HG03135 (cell line): ENCODE results near the gene DMPK.
A peak's percentile ranks its signal among the peaks of the same experiment; 100 is the strongest.
"Not testable (repeated sequence)": the region's sequence is repeated elsewhere in the genome, so short reads cannot be mapped to it uniquely, and the experiment has no call there.

Experiments
- ATAC-seq: cut with Tn5 transposase; IDR thresholded peaks from one replicate; pipeline ENCODE4 v1.9.1; 2021; ENCODE audit warnings: mild to moderate bottlenecking, moderate library complexity; ENCODE audit not compliant: unreplicated experiment

Gene DMPK

DNA sequence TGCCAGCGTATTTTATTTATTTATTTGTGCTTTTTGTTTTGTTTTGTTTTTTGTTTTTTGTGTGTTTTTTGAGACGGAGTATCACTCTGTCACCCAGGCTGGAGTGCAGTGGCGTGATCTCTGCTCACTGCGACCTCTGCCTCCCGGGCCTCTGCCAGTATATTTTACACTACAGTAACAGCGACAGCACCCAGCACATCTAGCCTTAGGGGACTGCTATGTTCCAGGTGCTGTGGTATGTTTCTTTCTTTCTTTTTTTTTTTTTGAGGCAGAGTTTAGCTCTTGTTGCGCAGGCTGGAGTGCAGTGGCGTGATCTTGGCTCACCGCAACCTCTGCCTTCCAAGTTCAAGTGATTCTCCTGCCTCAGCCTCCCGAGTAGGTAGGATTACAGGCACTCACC, 30.8 kb downstream of the DMPK start:
- not testable (repeated sequence) for ATAC-seq

DNA sequence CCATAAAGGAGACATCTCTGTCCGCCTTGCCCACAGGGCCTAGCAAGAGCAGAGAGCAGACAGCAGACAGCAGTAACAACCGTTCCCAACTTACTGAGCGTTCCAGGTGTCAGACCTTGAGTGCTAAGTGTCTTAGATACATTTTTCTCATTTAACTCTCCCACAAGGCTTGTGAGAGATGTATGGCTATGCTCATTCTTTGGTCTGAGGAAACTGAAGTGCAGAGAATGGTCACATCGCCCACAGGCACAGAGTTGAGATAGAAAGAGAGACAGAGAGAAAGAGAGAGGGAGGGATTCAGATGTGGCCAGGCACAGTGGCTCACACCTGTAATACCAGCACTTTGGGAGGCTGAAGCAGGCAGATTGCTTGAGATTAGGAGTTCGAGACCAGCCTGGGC, 34.8 kb downstream of the DMPK start:
- ATAC-seq: no peak

DNA sequence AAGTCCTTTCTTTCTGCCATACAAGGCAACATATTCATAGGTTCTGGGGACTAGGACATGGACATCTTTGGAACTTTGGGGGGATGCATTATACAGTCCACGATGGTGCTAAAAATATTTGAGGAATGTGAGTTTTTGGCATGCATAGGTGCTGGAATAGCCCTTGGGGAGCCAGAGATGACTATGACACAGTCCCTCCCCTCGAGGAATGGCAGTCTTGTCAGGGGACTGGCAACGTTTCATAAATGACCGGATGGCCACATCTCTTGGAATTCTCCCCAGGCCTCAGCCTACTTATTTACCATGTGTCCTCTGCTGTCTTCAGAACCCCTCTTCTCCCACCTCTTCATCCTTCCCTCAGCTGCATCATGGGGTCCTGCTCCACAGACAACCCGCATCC, 35.4 kb downstream of the DMPK start:
- no peak for ATAC-seq

DNA sequence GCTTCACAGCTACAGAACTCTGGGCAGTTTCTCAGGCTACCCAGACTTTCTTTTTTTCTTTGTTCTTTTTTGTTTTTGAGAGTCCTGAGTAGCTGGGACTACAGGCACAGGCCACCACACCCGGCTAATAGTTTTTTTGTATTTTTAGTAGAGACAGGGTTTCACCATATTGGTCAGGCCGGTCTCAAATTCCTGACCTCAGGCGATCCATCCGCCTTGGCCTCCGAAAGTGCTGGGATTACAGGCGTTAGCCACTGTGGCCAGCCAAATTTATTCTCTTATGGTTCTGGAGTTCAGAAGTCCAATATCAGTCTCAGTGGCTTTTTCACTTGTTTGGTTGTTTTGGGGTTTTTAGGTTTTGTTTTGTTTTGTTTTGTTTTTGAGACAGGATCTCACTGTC, 36.7 kb downstream of the DMPK start:
- no peak for ATAC-seq

DNA sequence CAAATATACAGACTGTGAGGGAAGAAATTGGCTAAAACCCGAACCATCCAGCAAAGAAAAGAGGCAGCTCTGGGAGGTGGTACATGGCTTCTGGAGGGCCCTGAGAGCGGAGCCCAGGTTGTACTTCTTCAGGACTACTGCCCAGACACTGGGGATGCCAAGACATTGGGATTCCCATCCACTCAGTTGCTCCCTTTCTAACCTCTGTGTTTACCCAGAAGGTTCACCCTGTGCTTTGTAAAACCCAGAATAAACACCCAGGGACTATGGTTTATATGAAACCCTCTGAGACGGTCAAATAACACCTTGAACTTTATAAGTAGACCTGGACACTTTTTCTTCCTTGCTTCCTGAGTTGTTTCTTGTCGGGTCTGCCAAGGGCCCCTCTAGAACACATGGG, 39.3 kb downstream of the DMPK start:
- ATAC-seq: no peak

DNA sequence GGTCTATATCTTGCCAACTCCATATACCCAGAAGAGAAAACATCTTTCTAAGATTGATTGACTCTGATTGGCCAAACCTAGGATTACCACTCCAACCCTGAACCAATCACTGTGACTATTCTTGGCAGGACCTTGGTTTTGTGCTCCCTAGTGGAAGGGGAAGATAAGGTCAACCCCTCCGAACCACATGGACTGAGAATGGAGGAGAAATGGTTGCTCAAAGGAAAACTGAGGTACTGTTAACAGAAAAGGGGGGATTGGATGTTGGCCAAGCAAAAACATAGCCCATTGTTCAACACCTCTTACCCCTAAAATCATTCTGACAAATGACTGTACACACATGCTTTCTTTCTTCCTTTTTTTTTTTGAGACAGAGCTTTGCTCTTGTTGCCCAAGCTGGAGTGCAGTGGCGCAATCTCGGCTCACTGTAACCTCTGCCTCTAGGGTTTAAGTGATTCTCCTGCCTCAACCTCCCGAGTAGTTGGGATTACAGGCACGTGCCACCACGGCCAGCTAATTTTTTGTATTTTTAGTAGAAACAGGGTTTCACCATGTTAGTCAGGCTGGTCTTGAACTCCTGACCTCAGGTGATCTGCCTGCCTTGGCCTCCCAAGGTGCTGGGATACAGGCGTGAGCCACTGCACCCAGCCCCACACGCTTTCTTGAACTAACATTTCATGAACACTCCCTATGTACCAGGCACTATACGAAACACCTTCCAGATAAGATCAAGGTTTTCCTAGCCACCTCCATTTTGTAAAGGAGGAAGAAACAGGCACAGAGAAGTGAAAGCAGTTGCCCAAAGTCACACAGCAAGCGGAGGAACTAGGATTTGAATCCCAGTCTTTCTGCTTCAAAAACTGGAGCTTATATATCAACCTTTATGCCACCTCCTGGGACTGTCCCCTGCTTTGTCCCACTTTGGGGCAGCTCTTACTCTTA, 42.5 kb downstream of the DMPK start:
- ATAC-seq: no peak

DNA sequence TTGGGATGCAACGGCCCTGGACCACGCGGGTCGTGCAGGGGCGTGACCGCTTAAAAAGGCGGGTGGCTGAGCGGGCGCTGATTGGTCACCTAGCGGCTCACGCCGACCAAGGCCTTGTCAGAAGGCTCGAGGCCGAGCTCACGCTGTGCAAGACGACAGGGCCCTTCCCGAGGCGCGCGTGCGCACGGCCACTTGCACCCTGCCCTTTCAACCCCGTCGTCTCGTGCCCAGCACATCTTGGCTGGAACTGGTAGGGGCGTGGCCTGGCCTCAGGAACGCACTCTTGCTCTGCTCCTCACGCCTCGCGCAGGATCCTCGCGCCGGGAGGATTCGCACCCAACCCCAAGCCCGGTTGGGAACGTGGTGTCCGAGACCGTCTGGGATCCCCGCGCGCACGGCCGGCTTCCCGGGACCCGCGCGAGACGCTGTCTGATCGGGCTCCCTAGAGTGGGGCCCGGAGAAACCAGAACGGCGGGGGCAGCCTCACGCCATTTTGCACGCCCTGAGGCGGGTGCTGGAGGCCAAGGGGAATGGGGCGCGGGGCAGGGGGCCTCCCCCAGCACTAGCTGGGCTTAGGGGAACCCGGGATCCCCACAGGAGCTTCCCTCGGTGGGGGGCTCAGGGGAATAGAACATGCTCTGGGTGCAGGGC, 49.0 kb downstream of the DMPK start, which contains the start of gene MEIOSIN:
TSS of gene MEIOSIN (plus strand) at position 280 of the 651 bp plus-strand sequence. CDS start 1,938 bp downstream, outside the sequence.
- ATAC-seq: no peak

DNA sequence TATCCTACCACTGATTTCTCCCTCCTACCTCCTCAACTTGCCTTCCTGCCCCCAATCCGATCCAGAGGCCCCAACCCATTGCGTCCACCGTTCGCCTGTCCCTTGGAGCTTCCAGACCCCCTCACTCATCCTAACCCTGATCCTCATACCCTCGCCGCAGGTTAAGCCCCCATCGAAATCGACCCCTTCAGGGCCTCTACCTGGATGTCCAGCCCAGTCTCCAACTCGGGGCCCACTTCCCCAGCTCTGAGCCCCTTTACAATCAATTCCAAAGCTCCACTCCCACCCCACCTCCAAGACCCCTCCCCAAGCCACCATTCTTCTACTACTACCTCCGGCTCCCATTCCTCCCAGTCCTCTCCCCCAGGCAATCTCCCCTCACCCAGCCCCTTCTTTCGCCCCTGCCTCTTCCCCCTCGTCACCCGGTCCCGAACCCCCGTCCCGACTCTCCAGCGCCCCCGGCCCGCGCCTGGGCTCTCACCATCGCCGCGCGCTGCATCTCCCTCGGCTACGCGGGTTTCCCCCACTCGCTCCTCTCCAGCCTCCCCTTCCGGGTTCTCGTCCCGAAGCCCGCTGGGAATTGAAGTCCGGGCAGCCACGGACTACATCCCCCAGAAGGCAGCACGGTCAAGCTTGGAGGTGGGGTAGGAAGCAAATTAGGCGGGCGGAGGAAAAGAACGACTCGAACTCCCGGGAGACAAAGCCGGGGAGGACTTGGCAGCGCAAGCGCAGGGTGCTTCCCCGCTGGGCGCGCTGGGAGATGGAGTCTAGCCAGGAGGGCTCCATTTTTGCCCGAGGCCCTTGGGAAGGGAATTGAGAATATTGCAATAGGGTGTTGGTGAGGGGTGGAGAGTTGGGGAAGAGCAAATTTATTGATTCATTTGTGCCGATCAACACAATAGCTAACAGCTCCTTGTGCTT, 51.7 kb downstream of the DMPK start, which contains the start of gene FBXO46:
TSS of gene FBXO46 (minus strand) at position 529 of the 921 bp plus-strand sequence. CDS start 17,401 bp downstream, outside the sequence.
- ATAC-seq: peak; percentile 93

DNA sequence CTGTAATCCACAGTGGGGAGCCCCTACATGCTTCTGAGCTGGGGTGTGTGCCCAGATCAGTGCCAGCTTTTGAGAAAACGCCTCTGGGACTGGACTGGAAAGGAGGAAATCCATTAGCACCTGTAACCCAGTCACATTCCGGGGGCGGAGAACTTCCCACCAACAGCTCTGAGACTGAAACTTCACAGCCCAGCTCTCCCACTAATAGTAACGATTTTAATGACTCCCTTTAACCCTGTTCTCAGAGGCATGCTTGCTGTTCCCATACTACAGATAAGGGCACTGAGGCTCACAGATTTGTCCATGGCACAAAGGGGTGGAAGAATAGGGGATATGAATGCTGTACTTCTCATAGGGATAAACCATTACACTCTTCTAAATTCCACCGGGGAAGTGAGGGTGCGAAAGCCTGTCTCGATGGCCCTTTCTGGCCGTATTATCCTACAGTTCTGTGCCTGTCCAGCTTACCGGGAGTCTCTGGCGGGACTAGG, 52.4 kb downstream of the DMPK start:
- no peak for ATAC-seq

DNA sequence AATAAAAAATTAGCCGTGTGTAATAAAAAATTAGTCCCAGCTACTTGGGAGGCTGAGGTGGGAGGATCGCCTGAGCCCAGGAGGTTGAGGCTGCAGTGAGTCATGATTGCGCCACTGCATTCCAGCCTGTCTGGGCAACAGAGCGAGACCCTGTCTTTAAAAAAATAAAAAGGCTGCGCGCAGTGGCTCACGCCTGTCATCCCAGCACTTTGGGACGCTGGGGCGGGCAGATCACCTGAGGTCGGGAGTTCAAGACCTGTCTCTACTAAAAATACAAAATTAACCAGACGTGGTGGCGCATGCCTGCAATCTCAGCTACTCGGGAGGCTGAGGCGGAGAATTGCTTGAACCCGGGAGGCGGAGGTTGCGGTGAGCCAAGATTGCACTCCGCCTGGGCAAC, 53.6 kb downstream of the DMPK start:
- not testable (repeated sequence) for ATAC-seq

DNA sequence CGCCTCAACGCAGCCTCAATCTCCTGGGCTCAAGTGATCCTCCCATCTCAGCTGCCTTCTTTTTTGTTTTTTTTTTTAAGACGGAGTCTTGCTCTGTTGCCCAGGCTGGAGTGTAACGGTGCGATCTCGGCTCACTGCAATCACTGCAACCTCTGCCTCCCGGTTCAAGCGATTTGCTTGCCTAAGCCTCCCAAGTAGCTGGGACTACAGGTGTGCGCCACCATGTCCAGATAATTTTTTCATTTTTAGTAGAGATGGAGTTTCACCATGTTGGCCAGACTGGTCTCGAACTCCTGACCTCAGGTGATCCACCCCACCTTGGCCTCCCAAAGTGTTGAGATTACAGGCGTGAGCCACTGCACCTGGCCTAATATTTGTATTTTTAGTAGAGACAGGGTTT, 62.2 kb downstream of the DMPK start:
- ATAC-seq: not testable (repeated sequence)
